ENCODE data around the gene TMEM59L. TPM values are rescaled to one million over a fixed set of nuclear protein-coding genes. Genes with fewer than 3 reads are reported as not detected.
"Not testable (repeated sequence)": the region's sequence is repeated elsewhere in the genome, so short reads cannot be mapped to it uniquely, and the experiment has no call there.

TMEM59L gene
- total RNA-seq, 6 donors from 2014 or later: 0.30 to 2.8 (median 1.0) TPM; not detected in 2

GRCh38 chr19:18597809-18598660 is 14.6 kb upstream of the TMEM59L start:
- Histone ChIP-seq H3K4me3 (no peak overlapping the region), H3K27me3 (no peaks in the 10 kb centered on the region), H3K27ac (no peak overlapping the region), H3K9me3 (no peaks in the 10 kb centered on the region), H3K4me1 (peaks cover 14 to 25% (median 18%) of the 10 kb centered on the region in 4 donors), H3K36me3 (no peaks in the 10 kb centered on the region)
- WGBS, 2 donors: 49% methylated on average over 17 to 24 of the region's 25 CpGs
- ATAC-seq (ENCODE audit: low FRiP score in 2 of 2): no peak
- DNase-seq: no peak
- TF ChIP-seq POLR2AphosphoS5 (IDR thresholded peaks at IDR 0.05) (no peak), EP300 (IDR thresholded peaks at IDR 0.05) (no peak)

GRCh38 chr19:18599485-18599884 is 13.2 kb upstream of the TMEM59L start:
- Histone ChIP-seq H3K27ac (no peak overlapping the region), H3K36me3 (no peaks in the 10 kb centered on the region), H3K4me3 (no peak overlapping the region), H3K27me3 (peaks cover 0 to 13% (median 10%) of the 10 kb centered on the region in 4 donors), H3K9me3 (no peaks in the 10 kb centered on the region), H3K4me1 (peaks cover 8 to 27% (median 16%) of the 10 kb centered on the region in 4 donors)
- ATAC-seq (ENCODE audit: low FRiP score in 2 of 2) (peak in 1 of 2 donors; percentile 12), DNase-seq (peak in 1 of 2 donors; percentile 74)
- no peak for TF ChIP-seq EP300 (IDR thresholded peaks at IDR 0.05)
- no peak for TF ChIP-seq CTCF (IDR thresholded peaks at IDR 0.05)
- TF ChIP-seq POLR2AphosphoS5 (IDR thresholded peaks at IDR 0.05): no peak
- no peak for TF ChIP-seq POLR2A (IDR thresholded peaks at IDR 0.05)
- WGBS, 2 donors: 82 to 84% methylated on average over 11 to 20 of the region's 20 CpGs

- not testable (repeated sequence) for H3K27ac ChIP-seq; H3K4me3 ChIP-seq; DNase-seq; H3K36me3 ChIP-seq; H3K9me3 ChIP-seq; ATAC-seq (ENCODE audit: low FRiP score in 2 of 2)
- Histone ChIP-seq H3K4me1 (peaks cover 0 to 27% (median 9%) of the 10 kb centered on the region in 4 donors), H3K27me3 (peaks cover 0 to 25% (median 17%) of the 10 kb centered on the region in 4 donors)
- WGBS, 2 donors: 88 to 92% methylated on average over 15 of the region's 15 CpGs
These were observed 11.8 kb upstream of the TMEM59L start for GRCh38 chr19:18600692-18601397.

GRCh38 chr19:18601875-18602274 is 10.8 kb upstream of the TMEM59L start:
- peaks cover 0 to 31% (median 22%) of the 10 kb centered on the region in 4 donors for H3K27me3 ChIP-seq
- 70 to 75% methylated on average over 4 of the region's 4 CpGs for WGBS, 2 donors
- ATAC-seq (ENCODE audit: low FRiP score in 2 of 2) (no peak), DNase-seq (no peak)
- H3K27ac ChIP-seq: no peak overlapping the region
- no peak for TF ChIP-seq CTCF (IDR thresholded peaks at IDR 0.05)
- no peak for TF ChIP-seq POLR2A (IDR thresholded peaks at IDR 0.05)
- no peak for TF ChIP-seq POLR2AphosphoS5 (IDR thresholded peaks at IDR 0.05)
- TF ChIP-seq EP300 (IDR thresholded peaks at IDR 0.05): no peak
- no peaks in the 10 kb centered on the region for H3K36me3 ChIP-seq
- H3K4me1 ChIP-seq: peaks cover 5 to 29% (median 14%) of the 10 kb centered on the region in 4 donors
- H3K9me3 ChIP-seq: no peaks in the 10 kb centered on the region
- H3K4me3 ChIP-seq: no peak overlapping the region

GRCh38 chr19:18603255-18603957 is 9.3 kb upstream of the TMEM59L start:
- WGBS, 2 donors: 24 to 37% methylated on average over 6 to 14 of the region's 32 CpGs
- peaks cover 18 to 38% (median 25%) of the 10 kb centered on the region in 4 donors for H3K4me1 ChIP-seq
- no peaks in the 10 kb centered on the region for H3K9me3 ChIP-seq
- no peak overlapping the region for H3K27ac ChIP-seq
- peak in 1 of 2 donors; percentile 4 for ATAC-seq (ENCODE audit: low FRiP score in 2 of 2)
- TF ChIP-seq CTCF (IDR thresholded peaks at IDR 0.05) (peak in 4 of 6 experiments; percentile 12 to 40 (median 16)), POLR2AphosphoS5 (IDR thresholded peaks at IDR 0.05) (no peak), POLR2A (IDR thresholded peaks at IDR 0.05) (no peak)
- no peaks in the 10 kb centered on the region for H3K36me3 ChIP-seq
- H3K4me3 ChIP-seq: peak overlapping the region in 1 of 4 donors; percentile 4
- peak in 1 of 2 donors; percentile 73 for DNase-seq
- H3K27me3 ChIP-seq: peaks cover 0 to 46% (median 32%) of the 10 kb centered on the region in 4 donors
